Neural cell (in vitro differentiated cells): ENCODE data around the gene PRDM13. TPM values are rescaled to one million over a fixed set of nuclear protein-coding genes. Genes with fewer than 3 reads are reported as not detected.

Experiments
- H2AFZ ChIP-seq: fragments of 200-600, 300-800 bp; sonication (generic), shearing (Covaris generic); 2 replicates; pipeline ENCODE4 v1.6.0; 2014; ENCODE audit warnings: low read depth, mild to moderate bottlenecking, antibody characterized with exemption, low read length, moderate library complexity
- H3F3A ChIP-seq: fragments of 200-600 bp; shearing (Covaris generic); 2 replicates; pipeline ENCODE4 v1.6.1; 2016; ENCODE audit warnings: mild to moderate bottlenecking, moderate library complexity, mixed read lengths, antibody characterized with exemption, low read length; ENCODE audit not compliant: insufficient read depth, poor library complexity, severe bottlenecking
- H3K27ac ChIP-seq: fragments of 200-600, 300-800 bp; sonication (generic), shearing (Covaris generic); 2 replicates; pipeline ENCODE4 v1.5.1; 2014; ENCODE audit warnings: mild to moderate bottlenecking, low read length, moderate library complexity
- H3K27me3 ChIP-seq: fragments of 300-800, 200-600 bp; sonication (generic), shearing (Covaris generic); 2 replicates; pipeline ENCODE4 v1.6.0; 2014; ENCODE audit warnings: mild to moderate bottlenecking, low read depth, low read length, moderate library complexity; ENCODE audit not compliant: insufficient read depth
- H3K36me3 ChIP-seq: fragments of 300-800, 200-600 bp; sonication (generic), shearing (Covaris generic); 2 replicates; pipeline ENCODE4 v1.5.1; 2014; ENCODE audit warnings: mild to moderate bottlenecking, antibody characterized with exemption, low read length, moderate library complexity; ENCODE audit not compliant: insufficient read depth
- H3K4me2 ChIP-seq: fragments of 300-800, 200-600 bp; sonication (generic), shearing (Covaris generic); 2 replicates; pipeline ENCODE4 v1.6.0; 2014; ENCODE audit warnings: mild to moderate bottlenecking, low read length
- H3K4me3 ChIP-seq: fragments of 300-800, 200-600 bp; sonication (generic), shearing (Covaris generic); 2 replicates; pipeline ENCODE4 v1.5.1; 2014; ENCODE audit warnings: mild to moderate bottlenecking, low read length, moderate library complexity
- H3K79me2 ChIP-seq: fragments of 200-600 bp; shearing (Covaris generic); replicated peaks from 2 replicates; pipeline ENCODE4 v1.6.0; 2014; ENCODE audit warnings: mild to moderate bottlenecking, low read length, moderate library complexity; ENCODE audit not compliant: insufficient read depth
- H3K9ac ChIP-seq: fragments of 300-800, 200-600 bp; sonication (generic), shearing (Covaris generic); 2 replicates; pipeline ENCODE4 v1.6.1; 2016; ENCODE audit warnings: mild to moderate bottlenecking, low read length, mixed read lengths
- H3K9me2 ChIP-seq: fragments of 200-600 bp; shearing (Covaris generic); 2 replicates; pipeline ENCODE4 v1.6.1; 2016; ENCODE audit warnings: mild to moderate bottlenecking, low read length, mixed read lengths; ENCODE audit not compliant: insufficient read depth
- H3K9me3 ChIP-seq: fragments of 200-600, 300-800 bp; sonication (generic), shearing (Covaris generic); 2 replicates; pipeline ENCODE4 v1.6.1; 2016; ENCODE audit warnings: mild to moderate bottlenecking, mixed run types, low read length, moderate library complexity, mixed read lengths
- H4K20me1 ChIP-seq: fragments of 200-600 bp; shearing (Covaris generic); 2 replicates; pipeline ENCODE4 v1.6.1; 2016; ENCODE audit warnings: mild to moderate bottlenecking, mixed run types; ENCODE audit not compliant: insufficient read depth
- CTCF ChIP-seq: fragments of 450-650 bp; IDR thresholded peaks from 2 replicates; pipeline ENCODE4 v1.5.1; 2014; ENCODE audit warnings: antibody characterized with exemption, mild to moderate bottlenecking, moderate library complexity; ENCODE audit not compliant: poor library complexity, severe bottlenecking
- EP300 ChIP-seq: fragments of 450-650 bp; conservative IDR thresholded peaks from 2 replicates; pipeline ENCODE4 v1.6.1; 2014; ENCODE audit warnings: antibody characterized with exemption, mild to moderate bottlenecking, moderate library complexity; ENCODE audit not compliant: poor library complexity, severe bottlenecking
- EZH2 ChIP-seq: fragments of 200-600, 300-800 bp; shearing (Covaris generic), sonication (generic); IDR thresholded peaks from 2 replicates; pipeline ENCODE4 v1.6.1; 2014; ENCODE audit warnings: antibody characterized with exemption, low read length, borderline replicate concordance, mild to moderate bottlenecking; ENCODE audit not compliant: insufficient read depth, poor library complexity, severe bottlenecking
- MXI1 ChIP-seq: fragments of 450-650 bp; conservative IDR thresholded peaks from 2 replicates; pipeline ENCODE4 v1.6.1; 2014; ENCODE audit warnings: antibody characterized with exemption, mild to moderate bottlenecking; ENCODE audit not compliant: poor library complexity, severe bottlenecking
- POLR2AphosphoS5 ChIP-seq: IDR thresholded peaks from 2 replicates; pipeline ENCODE4 v1.6.1; 2012
- RAD21 ChIP-seq: fragments of 450-650 bp; conservative IDR thresholded peaks from 2 replicates; pipeline ENCODE4 v1.6.1; 2014; ENCODE audit warnings: antibody characterized with exemption, mild to moderate bottlenecking, moderate library complexity
- REST ChIP-seq: IDR thresholded peaks from 2 replicates; pipeline ENCODE4 v1.6.1; 2012; ENCODE audit warnings: borderline replicate concordance
- SMC3 ChIP-seq: fragments of 450-650 bp; conservative IDR thresholded peaks from 2 replicates; pipeline ENCODE4 v1.6.1; 2014; ENCODE audit warnings: antibody characterized with exemption, mild to moderate bottlenecking, moderate library complexity; ENCODE audit not compliant: poor library complexity
- TAF1 ChIP-seq: IDR thresholded peaks from 2 replicates; pipeline ENCODE4 v1.6.1; 2012; ENCODE audit warnings: low read depth
- polyA plus RNA-seq: library from polyadenylated mRNA; depleted of rRNA; stranded (reverse); fragments of >200 nt; gene quantifications from 2 replicates; pipeline ENCODE4 v1.2.3, GENCODE V29; 2014

Gene PRDM13
- polyA plus RNA-seq, 1 donor from 2014 or later, result not detected

- peaks cover 100% of the 10 kb centered on the region for H3K27me3 ChIP-seq
- no peak for TF ChIP-seq EZH2
- no peak for TF ChIP-seq SMC3
- TF ChIP-seq EP300, result no peak
- TF ChIP-seq REST, result no peak
- TF ChIP-seq RAD21, result no peak
- no peak for TF ChIP-seq CTCF
- no peak for TF ChIP-seq MXI1
- no peak for TF ChIP-seq TAF1
- no peak for TF ChIP-seq POLR2AphosphoS5
- H3K9ac ChIP-seq, result no peak overlapping the region
- no peaks in the 10 kb centered on the region for H3K9me2 ChIP-seq
- H3K36me3 ChIP-seq, result no peaks in the 10 kb centered on the region
- H4K20me1 ChIP-seq, result no peaks in the 10 kb centered on the region
- H3K4me2 ChIP-seq, result no peak overlapping the region
- no peak overlapping the region for H3K27ac ChIP-seq
- H3K4me3 ChIP-seq, result no peak overlapping the region
- H2AFZ ChIP-seq, result no peak overlapping the region
- H3K79me2 ChIP-seq, result no peaks in the 10 kb centered on the region
- H3F3A ChIP-seq, result no peaks in the 10 kb centered on the region
- H3K9me3 ChIP-seq, result no peaks in the 10 kb centered on the region
Observed at GRCh38 chr6:99608886-99609482, 2.4 kb downstream of the PRDM13 start.

- no peaks in the 10 kb centered on the region for H3K9me2 ChIP-seq
- no peaks in the 10 kb centered on the region for H3K36me3 ChIP-seq
- peaks cover 100% of the 10 kb centered on the region for H3K27me3 ChIP-seq
- no peak overlapping the region for H3K27ac ChIP-seq
- no peak overlapping the region for H2AFZ ChIP-seq
- no peak for TF ChIP-seq RAD21
- no peak for TF ChIP-seq POLR2AphosphoS5
- no peak for TF ChIP-seq EZH2
- no peak for TF ChIP-seq CTCF
- no peak for TF ChIP-seq SMC3
- no peak for TF ChIP-seq TAF1
- TF ChIP-seq MXI1, result no peak
- no peak for TF ChIP-seq REST
- TF ChIP-seq EP300, result no peak
- H3K4me2 ChIP-seq, result no peak overlapping the region
- H3K4me3 ChIP-seq, result no peak overlapping the region
- H3K9me3 ChIP-seq, result no peaks in the 10 kb centered on the region
- no peaks in the 10 kb centered on the region for H3F3A ChIP-seq
- no peak overlapping the region for H3K9ac ChIP-seq
- H3K79me2 ChIP-seq, result no peaks in the 10 kb centered on the region
- H4K20me1 ChIP-seq, result no peaks in the 10 kb centered on the region
Observed at GRCh38 chr6:99609905-99610489, 3.4 kb downstream of the PRDM13 start.
